AG09319 (cell line): Measurements from ENCODE around the gene FAM13A.

Experiments used
- DNase-seq: peaks from one replicate; pipeline ENCODE4 v3.0.0-alpha.2; 2010; ENCODE audit warnings: low read depth; ENCODE audit errors: extremely low read depth
- CTCF ChIP-seq: IDR thresholded peaks from 2 replicates; pipeline ENCODE4 v1.5.1; 2011; ENCODE audit warnings: low read depth, mild to moderate bottlenecking, inconsistent platforms, low read length, moderate library complexity

The FAM13A gene

GRCh38 chr4:88755454-88755853, 301.5 kb downstream of the FAM13A start:
- no peak for DNase-seq
- no peak for TF ChIP-seq CTCF

GRCh38 chr4:88754796-88755195, 302.2 kb downstream of the FAM13A start:
- DNase-seq = no peak
- TF ChIP-seq CTCF = no peak

- TF ChIP-seq CTCF = no peak
- no peak for DNase-seq
These were observed 303.1 kb downstream of the FAM13A start for GRCh38 chr4:88753658-88754571.

- no peak for DNase-seq
- no peak for TF ChIP-seq CTCF
These were observed 304.2 kb downstream of the FAM13A start for GRCh38 chr4:88752754-88753153.

GRCh38 chr4:88752076-88752463, 304.9 kb downstream of the FAM13A start:
- no peak for DNase-seq
- no peak for TF ChIP-seq CTCF

GRCh38 chr4:88751258-88752075, 305.5 kb downstream of the FAM13A start:
- DNase-seq = no peak
- TF ChIP-seq CTCF = no peak

GRCh38 chr4:88750369-88750768, 306.6 kb downstream of the FAM13A start:
- no peak for DNase-seq
- no peak for TF ChIP-seq CTCF
